HG03575 (cell line): ENCODE results near the gene APOLD1.
"Not testable (repeated sequence)": the region's sequence is repeated elsewhere in the genome, so short reads cannot be mapped to it uniquely, and the experiment has no call there.

ENCODE experiments used
- ATAC-seq: cut with Tn5 transposase; IDR thresholded peaks from one replicate; pipeline ENCODE4 v1.9.1; 2021; ENCODE audit not compliant: unreplicated experiment, insufficient number of reproducible peaks, low FRiP score; ENCODE audit errors: extremely low read depth

Gene APOLD1

GRCh38 chr12:12804011-12804410 lies 18.6 kb downstream of the APOLD1 start:
- no peak for ATAC-seq

- ATAC-seq: no peak
Measured at GRCh38 chr12:12804432-12804886, 19.0 kb downstream of the APOLD1 start.

- ATAC-seq: no peak
Measured at GRCh38 chr12:12806784-12807516, 21.5 kb downstream of the APOLD1 start.

- ATAC-seq: not testable (repeated sequence)
Measured at GRCh38 chr12:12807517-12807903, 22.1 kb downstream of the APOLD1 start.

- ATAC-seq: no peak
Measured at GRCh38 chr12:12807970-12808702, 22.7 kb downstream of the APOLD1 start.

- no peak for ATAC-seq
Measured at GRCh38 chr12:12810553-12811021, 25.1 kb downstream of the APOLD1 start.

DNA sequence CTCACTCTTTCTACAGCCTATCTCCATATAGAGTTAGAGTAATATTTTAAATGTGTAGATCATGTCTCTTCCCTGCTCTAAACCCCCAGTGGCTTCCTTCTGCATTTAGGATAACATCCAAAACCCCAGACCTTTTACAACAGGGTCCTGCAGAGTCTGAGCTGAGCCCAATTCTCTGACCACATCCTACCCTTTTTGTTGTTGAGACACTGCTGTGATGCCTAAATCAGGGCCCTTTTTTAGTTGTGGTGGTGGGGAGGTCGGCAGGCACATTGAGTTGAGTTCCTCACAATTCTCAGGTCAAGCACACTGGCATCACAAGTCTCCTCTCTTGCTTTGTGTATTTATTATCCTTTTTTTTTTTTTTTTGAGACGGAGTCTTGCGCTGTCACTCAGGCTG lies 25.9 kb downstream of the APOLD1 start:
- ATAC-seq: no peak

DNA sequence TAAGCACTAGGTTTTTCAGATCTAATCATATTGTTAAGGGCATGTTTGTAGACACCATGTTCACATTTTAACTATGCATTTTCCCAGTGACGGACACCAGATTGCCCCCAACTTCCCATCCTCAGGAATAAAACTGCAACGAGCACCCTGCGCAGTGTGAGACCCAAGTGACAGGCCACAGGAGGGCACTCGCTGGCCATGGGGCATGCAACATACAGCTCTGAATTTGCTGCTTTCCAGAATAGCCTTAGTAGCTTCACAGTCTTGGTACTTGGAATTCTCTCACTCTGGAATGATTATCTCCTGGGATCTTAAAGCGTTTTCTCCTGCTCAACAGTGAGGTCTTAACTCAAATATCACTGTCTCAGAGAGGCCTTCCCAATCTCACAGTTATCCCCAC lies 26.7 kb downstream of the APOLD1 start:
- no peak for ATAC-seq

DNA sequence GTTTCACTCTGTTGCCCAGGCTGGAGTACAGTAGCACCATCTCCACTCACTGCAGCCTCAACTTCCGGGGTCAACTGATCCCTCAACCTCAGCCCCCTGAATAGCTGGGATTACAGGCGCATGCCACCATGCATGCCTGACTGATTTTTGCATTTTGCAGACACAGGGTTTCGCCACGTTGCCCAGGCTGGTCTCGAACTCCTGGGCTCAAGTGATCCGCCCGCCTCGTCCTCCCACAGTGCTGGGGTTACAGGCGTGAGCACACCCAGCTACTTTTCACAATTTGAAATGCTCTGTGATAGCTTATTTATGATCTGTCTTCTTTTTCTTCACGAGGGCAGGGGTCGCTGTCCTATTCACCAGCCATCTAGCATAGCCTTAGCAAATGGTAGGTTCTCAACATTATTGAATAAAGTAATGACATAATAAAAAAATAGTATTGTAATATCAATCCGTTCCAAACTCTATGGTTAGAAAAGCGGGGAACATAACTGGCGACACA lies 27.2 kb downstream of the APOLD1 start:
- ATAC-seq: no peak

DNA sequence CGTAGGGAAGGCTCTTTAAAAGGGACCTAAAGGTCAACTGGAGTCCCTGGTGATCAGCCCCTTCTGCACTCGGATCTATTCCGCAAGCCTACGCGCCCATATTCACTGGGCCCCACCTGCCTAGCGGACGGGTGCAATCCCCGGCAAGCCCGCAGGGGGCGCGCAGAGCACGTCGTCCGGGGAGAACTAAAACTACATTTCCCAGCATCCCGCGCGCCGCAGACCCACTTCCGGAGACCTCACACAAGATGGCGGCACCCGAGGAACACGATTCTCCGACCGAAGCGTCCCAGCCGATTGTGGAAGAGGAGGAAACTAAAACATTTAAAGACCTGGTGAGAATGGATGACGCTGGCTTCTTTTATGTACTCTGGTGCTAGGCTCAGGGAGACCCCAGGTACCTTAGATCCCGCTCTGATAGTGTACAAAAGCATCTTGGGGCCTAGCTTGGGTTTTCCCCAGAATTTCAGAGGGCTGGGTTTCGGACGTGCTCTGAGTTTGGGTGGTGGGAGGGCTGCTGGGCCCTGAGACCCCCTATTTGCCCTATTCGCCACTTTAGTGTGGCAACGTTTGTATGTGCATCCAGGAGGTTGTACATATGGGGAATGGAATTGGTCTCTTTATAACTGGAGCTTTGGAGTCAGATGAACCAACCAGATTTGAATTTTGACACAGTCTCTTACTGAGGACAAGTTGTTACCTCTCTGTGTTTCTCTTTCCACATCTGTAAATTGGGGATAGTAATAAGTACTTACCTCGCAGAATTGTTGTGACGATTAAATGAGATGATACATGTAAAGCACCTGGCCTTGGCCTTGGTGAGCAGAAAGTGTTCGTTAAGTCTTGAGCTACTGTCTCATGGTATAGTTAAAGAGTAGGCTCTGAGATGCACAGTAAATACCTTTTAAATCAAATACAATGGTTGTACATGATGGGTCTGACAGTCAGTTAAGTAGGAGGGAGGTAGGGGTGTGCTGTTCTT lies 28.0 kb downstream of the APOLD1 start, which contains the start of gene DDX47:
DDX47 (plus strand) TSS at position 227 of the 982 bp plus-strand sequence; CDS start at position 249, 22 bp downstream.
- ATAC-seq: no peak

DNA sequence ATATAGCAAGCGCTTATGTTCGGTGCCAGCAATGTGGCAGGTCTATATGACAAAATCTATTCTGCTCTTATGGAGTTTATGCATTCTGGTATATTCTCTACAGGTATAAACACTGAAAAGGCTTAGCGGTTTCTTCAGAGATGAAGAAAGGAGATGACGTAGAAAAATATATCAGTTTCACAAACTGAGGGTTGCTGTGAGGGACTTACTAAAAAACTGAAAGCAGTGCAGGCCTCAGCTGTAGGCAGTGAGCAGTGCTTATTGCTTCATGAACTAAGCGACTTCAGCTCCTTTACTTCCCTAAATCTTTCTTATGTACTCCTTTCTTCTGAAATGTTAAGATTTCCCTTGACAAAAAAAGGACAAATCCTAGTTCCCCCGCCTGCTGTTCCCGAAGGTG lies 32.2 kb downstream of the APOLD1 start:
- no peak for ATAC-seq

DNA sequence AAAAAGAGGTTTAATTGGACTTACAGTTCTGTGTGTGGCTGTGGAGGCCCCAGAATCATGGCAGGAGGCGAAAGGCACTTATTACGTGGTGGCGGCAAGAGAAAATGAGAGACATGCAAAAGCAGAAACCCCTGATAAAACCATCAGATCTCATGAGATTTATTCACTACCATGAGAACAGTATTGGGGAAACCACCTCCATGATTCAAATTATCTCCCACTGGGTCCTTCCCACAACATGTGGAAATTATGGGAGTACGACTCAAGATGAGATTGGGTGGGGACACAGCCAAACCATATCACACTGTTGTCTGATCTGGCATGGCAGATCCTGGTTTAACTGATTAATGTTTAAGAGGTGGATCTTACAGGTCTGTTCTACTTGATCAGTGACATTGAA lies 33.2 kb downstream of the APOLD1 start:
- ATAC-seq: no peak

- ATAC-seq: no peak
Measured at GRCh38 chr12:12819221-12819620, 33.8 kb downstream of the APOLD1 start.

DNA sequence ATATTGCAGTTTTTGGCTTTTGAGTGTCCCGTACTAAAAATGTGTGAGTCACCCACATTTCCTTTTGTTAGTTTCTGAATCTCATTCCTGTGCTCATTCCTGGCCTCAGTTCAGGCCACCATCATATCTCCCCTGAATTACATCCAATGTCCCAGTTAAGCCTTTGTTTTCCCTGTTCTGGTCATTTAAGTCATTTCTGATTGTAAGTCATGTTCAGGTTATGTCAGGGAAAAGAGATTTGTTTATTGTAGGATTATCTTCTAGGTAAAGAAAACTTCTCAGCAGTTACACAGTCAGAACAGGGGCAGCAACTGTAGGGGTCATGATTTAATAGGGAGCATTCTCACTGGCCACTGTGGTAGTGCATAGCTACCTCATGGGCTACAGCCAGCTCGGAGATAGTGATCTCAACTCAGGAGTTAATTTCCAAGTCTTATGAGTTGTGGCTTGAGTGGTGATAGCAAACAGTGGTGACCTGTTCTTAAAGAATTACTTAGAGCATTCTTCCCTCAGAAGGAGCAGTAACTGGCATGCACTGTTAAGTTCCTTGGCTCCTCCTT lies 34.4 kb downstream of the APOLD1 start:
- ATAC-seq: no peak

GRCh38 chr12:12820376-12820775 lies 34.9 kb downstream of the APOLD1 start:
- not testable (repeated sequence) for ATAC-seq

- ATAC-seq: no peak
Measured at GRCh38 chr12:12821975-12822374, 36.5 kb downstream of the APOLD1 start.

DNA sequence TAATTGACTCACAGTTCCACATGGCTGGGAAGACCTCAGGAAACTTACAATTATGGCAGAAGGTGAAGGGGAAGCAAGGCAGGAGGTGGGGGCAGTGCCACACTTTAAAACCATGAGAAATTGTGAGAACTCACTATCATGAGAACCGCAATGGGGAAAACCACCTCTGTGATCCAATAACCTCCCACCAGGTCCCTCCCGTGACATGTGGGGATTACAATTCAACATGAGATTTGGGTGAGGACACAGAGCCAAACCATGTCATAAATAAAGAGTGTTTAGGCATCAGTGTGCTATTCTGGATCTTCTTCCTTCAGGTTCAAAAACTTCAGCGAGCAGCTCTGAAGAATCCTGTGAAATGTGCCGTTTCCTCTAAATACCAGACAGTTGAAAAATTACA lies 37.4 kb downstream of the APOLD1 start:
- no peak for ATAC-seq

DNA sequence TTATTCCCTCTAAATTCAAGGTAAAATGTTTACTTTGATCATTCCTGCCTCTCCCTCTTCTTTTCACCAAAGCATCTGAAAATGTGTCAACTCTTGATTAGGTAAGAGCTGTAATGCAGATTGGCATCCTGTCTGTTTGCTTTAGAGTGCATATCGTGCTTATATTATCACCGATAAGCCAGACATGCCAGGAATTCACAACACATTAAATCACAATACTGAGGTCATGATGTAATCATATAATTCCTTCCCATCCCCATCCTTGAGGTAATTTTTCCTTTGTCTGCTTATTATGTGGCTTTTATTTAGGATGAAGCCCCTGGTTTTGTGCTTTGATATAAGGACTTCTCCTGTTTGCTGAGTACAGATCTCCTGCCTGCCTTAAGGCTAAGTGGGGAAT lies 37.8 kb downstream of the APOLD1 start:
- ATAC-seq: no peak

GRCh38 chr12:12823811-12824210 lies 38.4 kb downstream of the APOLD1 start:
- no peak for ATAC-seq
